IPS-20b (cell line): ENCODE results near the gene CSNK2A3.

Experiments
- H3K27ac ChIP-seq: one replicate; pipeline ENCODE4 v1.5.1; 2013; ENCODE audit warnings: low read length
- H3K27me3 ChIP-seq: 2 replicates; pipeline ENCODE4 v1.6.1; 2013; ENCODE audit warnings: mild to moderate bottlenecking, low read length, inconsistent platforms; ENCODE audit not compliant: insufficient read depth
- H3K36me3 ChIP-seq: 2 replicates; pipeline ENCODE4 v1.6.1; 2013; ENCODE audit warnings: low read depth, mild to moderate bottlenecking, inconsistent platforms, low read length, moderate library complexity; ENCODE audit not compliant: insufficient read depth
- H3K4me1 ChIP-seq: 2 replicates; pipeline ENCODE4 v1.6.1; 2013; ENCODE audit warnings: mild to moderate bottlenecking, control low read depth, inconsistent platforms, low read length, moderate library complexity; ENCODE audit not compliant: insufficient read depth
- H3K4me3 ChIP-seq: 2 replicates; pipeline ENCODE4 v1.5.1; 2013; ENCODE audit warnings: mild to moderate bottlenecking, low read length, inconsistent platforms
- H3K9ac ChIP-seq: 2 replicates; pipeline ENCODE4 v1.6.1; 2013; ENCODE audit warnings: low read depth, mild to moderate bottlenecking, inconsistent platforms, low read length, moderate library complexity
- H3K9me3 ChIP-seq: 2 replicates; pipeline ENCODE4 v1.6.1; 2013; ENCODE audit warnings: mild to moderate bottlenecking, low read depth, low read length, inconsistent platforms; ENCODE audit not compliant: insufficient read depth

The CSNK2A3 gene

DNA sequence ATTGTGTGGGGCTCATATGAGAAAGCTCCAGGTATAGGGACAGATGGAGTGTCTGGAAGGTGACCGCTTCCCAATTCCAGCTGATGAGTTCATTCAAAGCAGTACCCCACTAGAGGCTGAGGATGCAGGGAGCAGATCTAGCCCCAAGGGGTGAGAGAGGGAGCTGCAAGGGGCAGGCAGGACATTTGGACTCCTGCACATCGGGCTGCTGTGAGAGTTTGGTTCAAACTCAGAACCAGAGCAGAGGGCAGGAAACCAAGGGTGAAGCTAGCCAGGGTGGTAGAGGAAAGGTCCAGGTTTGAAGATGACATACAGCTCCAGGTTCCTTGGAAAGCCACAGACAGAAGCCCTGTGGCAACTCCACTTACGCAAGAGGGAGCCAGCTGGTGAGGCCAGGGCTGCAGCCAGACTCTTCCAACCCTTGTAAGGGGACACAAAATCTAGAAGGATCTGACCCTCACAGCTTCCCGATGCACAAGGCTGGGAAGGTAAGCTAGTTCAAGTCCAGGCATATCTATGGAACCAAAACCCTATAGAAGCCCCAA, 1.9 kb downstream of the CSNK2A3 start:
- H3K9ac ChIP-seq: no peak overlapping the region

DNA sequence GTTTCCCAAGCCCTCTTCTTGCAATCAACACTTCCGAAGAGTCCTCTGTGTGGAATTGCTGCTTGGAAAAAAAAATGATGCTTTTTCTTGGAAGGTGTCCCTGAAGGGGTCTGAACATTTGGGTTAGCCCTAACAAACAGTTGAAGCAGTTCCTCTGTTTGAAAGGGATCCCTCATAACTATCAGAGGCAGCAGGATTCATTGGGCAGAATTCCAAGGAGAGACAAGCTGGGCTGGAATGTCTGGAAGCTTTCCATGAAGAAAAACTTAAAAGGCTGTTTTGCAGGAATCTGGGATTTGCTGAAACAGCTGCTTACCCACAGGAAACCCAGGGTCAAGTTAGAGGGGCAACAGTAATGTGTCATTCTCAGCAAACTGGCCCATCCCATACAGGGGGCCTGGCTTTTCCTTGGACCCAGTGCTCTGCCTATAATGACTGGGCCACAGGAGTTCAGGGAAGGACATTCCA, 3.1 kb downstream of the CSNK2A3 start:
- H3K27ac ChIP-seq: no peak overlapping the region
- no peaks in the 10 kb centered on the region for H3K36me3 ChIP-seq
- no peaks in the 10 kb centered on the region for H3K27me3 ChIP-seq
- H3K4me1 ChIP-seq: no peaks in the 10 kb centered on the region
- no peak overlapping the region for H3K4me3 ChIP-seq
- no peaks in the 10 kb centered on the region for H3K9me3 ChIP-seq
- no peak overlapping the region for H3K9ac ChIP-seq

More for the DNA sequence above, 1.9 kb downstream of the CSNK2A3 start:
- Histone ChIP-seq H3K36me3 (no peaks in the 10 kb centered on the region), H3K27me3 (no peaks in the 10 kb centered on the region), H3K27ac (no peak overlapping the region), H3K4me3 (no peak overlapping the region), H3K9me3 (no peaks in the 10 kb centered on the region), H3K4me1 (no peaks in the 10 kb centered on the region)

DNA sequence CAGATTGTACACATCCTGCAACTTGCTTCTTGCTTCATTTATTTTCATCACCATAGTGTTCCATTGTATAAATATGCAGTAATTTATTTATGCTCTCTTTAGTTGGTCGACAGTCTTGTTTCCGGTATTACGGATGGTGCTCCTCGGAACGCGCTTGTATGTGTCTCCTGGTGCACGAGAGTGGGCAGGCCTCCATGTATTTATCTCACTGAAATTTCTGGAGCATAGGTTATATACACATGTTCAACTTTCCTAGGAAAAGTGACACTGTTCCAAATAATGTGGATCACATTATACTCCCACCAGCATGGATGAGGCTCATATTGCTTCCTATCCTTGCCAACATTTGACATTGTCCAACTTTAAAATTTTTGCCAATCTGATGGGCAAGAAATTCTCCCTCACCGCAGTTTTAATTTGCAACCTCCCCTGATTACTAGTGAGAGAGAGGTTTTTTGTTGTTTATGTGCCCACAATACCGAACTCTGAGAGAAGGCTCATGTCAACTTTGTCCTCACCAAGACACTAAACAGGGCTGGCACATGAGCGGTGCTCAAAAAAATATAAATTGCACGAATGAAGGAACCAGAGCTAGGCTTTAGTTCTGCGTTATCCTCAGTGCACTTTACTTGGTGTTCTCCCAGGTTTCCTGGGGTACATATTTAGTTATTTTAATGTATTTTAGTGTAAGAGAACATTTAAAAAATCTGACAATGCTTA, 3.8 kb downstream of the CSNK2A3 start:
- H3K27me3 ChIP-seq: no peaks in the 10 kb centered on the region
- H3K9me3 ChIP-seq: no peaks in the 10 kb centered on the region
- H3K27ac ChIP-seq: no peak overlapping the region
- H3K36me3 ChIP-seq: no peaks in the 10 kb centered on the region
- no peak overlapping the region for H3K4me3 ChIP-seq
- H3K9ac ChIP-seq: no peak overlapping the region
- H3K4me1 ChIP-seq: no peaks in the 10 kb centered on the region

DNA sequence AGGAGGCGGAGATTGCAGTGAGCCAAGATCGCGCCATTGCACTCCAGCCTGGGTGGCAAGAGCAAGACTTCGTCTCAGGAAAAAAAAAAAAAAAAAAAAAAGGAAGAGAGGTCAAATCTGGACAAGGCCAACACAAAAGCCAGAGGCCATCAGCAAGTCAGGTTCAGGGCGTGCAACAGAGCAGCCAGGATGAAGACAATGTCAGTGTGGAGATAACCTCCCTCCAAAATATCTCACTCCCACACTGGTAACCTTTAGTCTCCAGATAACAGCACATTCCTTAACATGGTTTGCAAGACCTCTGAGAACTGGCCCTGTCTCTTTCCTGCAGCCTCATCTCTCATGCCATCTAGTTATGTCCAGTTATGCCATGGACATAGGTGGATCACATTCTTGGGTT, 4.7 kb downstream of the CSNK2A3 start:
- no peak overlapping the region for H3K9ac ChIP-seq
- H3K9me3 ChIP-seq: no peaks in the 10 kb centered on the region
- H3K36me3 ChIP-seq: no peaks in the 10 kb centered on the region
- no peak overlapping the region for H3K4me3 ChIP-seq
- H3K27me3 ChIP-seq: no peaks in the 10 kb centered on the region
- no peak overlapping the region for H3K27ac ChIP-seq
- H3K4me1 ChIP-seq: no peaks in the 10 kb centered on the region

DNA sequence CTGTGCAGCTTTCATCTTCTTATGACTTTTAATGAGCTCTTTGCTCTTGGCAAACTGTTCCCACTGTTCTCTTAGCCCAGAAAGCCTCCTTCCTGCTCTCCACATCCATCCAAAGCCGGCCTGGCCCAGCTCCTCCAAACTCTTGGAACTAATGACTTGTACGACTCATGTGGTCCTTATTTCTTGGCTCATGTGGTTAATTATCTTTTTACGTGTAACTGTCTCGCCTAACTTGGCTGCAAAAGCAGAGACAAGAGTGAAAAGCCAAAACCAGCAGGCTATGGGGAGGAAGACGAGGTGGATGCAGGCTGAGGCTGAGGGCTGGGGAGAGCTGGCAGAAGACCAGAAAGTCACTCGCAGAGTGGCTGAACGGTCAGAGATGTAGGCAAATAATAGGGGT, 5.5 kb downstream of the CSNK2A3 start:
- Histone ChIP-seq H3K36me3 (no peaks in the 10 kb centered on the region), H3K4me1 (no peaks in the 10 kb centered on the region), H3K9me3 (no peaks in the 10 kb centered on the region), H3K27ac (no peak overlapping the region), H3K27me3 (no peaks in the 10 kb centered on the region), H3K9ac (no peak overlapping the region), H3K4me3 (no peak overlapping the region)

DNA sequence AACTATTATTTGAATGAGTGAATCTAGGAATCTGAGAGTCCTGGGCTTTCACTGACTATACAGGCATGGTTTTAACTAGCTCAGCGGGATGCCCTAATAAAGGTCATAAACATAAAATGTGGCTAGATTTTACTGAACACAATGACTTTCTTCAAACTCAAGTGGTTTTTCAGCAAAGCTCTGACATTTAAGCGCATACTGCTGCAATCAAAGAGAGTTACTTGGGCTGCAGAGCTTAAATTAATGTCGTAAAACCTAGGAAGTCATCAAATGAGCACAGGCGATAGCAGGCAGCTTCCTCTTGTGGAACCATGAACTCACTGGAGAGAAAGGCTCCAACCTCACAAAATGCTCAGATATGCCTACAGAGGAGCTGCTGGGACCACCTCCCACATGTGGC, 6.7 kb downstream of the CSNK2A3 start:
- Histone ChIP-seq H3K36me3 (no peaks in the 10 kb centered on the region), H3K9me3 (no peaks in the 10 kb centered on the region), H3K27ac (no peak overlapping the region), H3K9ac (no peak overlapping the region), H3K27me3 (no peaks in the 10 kb centered on the region), H3K4me3 (no peak overlapping the region), H3K4me1 (no peaks in the 10 kb centered on the region)

DNA sequence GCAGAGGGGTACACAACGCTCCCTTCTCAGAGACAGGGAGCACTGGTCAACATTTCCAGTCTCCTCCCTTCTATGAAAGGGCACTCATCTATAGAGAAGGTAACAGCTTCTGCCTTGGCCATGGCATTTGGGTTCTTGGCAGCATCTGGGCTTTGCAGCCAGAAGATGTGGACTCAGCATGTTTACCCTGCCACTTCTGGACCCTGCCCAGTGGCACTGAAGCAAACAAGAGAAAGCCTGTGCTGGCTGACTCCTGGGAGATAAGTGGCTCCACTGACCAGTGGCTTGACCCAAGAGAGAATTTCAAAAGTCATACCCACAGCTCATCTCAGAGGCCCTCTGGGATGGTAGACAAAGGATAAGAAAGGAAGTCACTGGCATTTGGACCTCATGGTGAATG, 8.0 kb downstream of the CSNK2A3 start:
- H3K9ac ChIP-seq: no peak overlapping the region
- no peaks in the 10 kb centered on the region for H3K36me3 ChIP-seq
- H3K4me1 ChIP-seq: no peaks in the 10 kb centered on the region
- no peaks in the 10 kb centered on the region for H3K9me3 ChIP-seq
- no peaks in the 10 kb centered on the region for H3K27me3 ChIP-seq
- no peak overlapping the region for H3K4me3 ChIP-seq
- H3K27ac ChIP-seq: no peak overlapping the region

DNA sequence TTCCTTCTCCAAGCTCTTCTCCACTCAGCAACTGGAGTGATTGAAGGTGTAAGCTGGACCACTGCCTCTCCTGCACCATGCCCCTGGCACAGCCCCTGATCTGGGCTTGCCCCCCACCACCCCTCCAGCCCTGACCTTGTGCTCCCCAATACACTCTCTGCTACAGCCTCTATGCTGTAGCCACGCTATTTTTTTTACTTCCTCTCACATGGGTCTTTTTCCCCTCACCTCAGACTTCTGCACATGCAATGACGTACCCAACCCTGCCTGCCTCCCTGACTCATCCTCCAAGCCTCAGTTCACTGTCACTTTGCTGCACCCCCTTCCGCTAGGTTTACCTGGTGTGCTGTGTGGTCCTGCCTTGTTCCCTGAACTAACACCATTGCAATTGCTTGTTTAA, 9.0 kb downstream of the CSNK2A3 start:
- no peaks in the 10 kb centered on the region for H3K9me3 ChIP-seq
- H3K4me1 ChIP-seq: no peaks in the 10 kb centered on the region
- no peaks in the 10 kb centered on the region for H3K27me3 ChIP-seq
- no peak overlapping the region for H3K27ac ChIP-seq
- H3K4me3 ChIP-seq: no peak overlapping the region
- H3K9ac ChIP-seq: no peak overlapping the region
- no peaks in the 10 kb centered on the region for H3K36me3 ChIP-seq

DNA sequence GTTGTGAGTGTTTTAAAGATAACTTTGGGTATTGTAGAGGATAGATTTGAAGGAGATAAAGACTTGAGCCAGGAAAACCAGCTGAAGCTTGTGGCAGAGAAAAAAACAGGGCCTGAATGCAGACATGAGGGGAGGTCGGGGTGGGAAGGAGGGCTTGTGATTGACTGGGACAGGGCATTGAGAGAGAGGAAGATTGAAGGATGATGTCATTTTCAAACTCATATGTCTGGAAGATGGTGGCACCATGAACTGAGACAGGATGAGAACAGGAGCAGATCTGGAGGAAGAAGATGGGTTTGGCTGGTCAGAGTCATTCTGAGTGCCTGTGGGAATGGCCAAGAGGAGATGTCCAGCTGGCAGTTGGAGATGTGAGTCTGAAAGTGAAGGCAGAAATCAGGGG, 14.7 kb downstream of the CSNK2A3 start:
- no peaks in the 10 kb centered on the region for H3K27me3 ChIP-seq
- no peak overlapping the region for H3K9ac ChIP-seq
- no peaks in the 10 kb centered on the region for H3K36me3 ChIP-seq
- no peak overlapping the region for H3K27ac ChIP-seq
- no peak overlapping the region for H3K4me3 ChIP-seq
- peaks cover 6% of the 10 kb centered on the region; the same call in 1 of the 2 replicates for H3K4me1 ChIP-seq
- no peaks in the 10 kb centered on the region for H3K9me3 ChIP-seq

DNA sequence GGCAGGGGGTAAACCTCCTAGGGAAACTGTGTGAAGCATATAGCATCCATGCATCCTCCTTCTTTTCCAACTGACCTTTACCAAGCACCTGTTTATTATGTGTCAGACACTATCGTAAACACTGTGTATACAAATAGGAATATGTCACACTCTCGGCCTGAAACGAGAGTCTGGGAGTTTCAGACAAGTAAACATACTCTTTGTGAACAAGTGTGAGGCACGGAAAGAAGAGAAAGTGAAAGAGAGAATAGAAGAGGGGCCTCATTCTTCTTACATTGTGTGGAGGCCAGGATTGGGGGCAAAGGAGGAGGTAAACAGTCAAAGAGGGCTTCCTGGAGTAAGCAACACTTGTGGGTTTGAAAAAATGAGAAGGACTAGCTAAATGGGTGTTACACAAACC, 16.4 kb downstream of the CSNK2A3 start:
- no peaks in the 10 kb centered on the region for H3K27me3 ChIP-seq
- no peak overlapping the region for H3K27ac ChIP-seq
- no peak overlapping the region for H3K4me3 ChIP-seq
- H3K36me3 ChIP-seq: no peaks in the 10 kb centered on the region
- peaks cover 14% of the 10 kb centered on the region for H3K4me1 ChIP-seq
- no peak overlapping the region for H3K9ac ChIP-seq
- no peaks in the 10 kb centered on the region for H3K9me3 ChIP-seq

DNA sequence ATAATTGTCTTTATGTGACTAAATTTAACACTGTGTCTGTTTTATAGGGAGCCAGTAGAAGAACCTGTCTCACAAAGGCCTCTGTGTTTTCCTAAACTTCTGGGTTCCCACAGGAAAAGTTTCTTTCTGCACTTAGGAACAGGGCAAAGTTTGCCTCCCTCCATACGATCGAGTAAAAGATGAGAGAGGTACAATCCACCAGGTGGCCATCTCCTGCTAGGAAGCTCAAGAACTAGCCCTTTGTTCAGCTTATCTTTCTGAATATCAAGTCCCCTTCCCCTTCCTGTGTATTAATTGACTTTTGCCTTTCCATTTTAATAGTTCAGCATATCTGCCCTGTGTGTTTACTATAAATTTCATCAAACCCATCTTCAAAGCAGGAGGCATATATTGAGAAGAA, 18.0 kb downstream of the CSNK2A3 start:
- Histone ChIP-seq H3K36me3 (no peaks in the 10 kb centered on the region), H3K9me3 (no peaks in the 10 kb centered on the region), H3K27ac (no peak overlapping the region), H3K9ac (no peak overlapping the region), H3K4me3 (no peak overlapping the region), H3K27me3 (no peaks in the 10 kb centered on the region), H3K4me1 (peaks cover 14% of the 10 kb centered on the region)

DNA sequence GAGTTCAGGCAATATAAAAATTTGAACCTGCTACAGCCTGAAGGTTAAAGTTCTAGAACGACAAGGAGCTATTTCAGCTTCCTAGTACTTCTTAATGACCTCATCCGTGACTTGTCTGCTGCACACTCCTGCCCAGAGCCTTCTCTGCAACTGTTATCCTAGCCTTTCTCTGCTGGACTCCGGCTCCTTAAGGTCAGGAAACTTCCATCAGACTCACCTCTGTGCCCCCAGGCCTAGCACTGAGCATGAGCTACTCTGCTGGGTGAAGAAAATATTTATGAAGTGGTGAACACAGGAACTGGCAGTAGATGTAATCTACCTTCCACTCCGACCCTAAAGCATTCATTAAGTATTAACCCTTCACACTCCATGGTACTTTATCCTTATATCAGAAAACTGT, 18.4 kb downstream of the CSNK2A3 start:
- Histone ChIP-seq H3K27ac (no peak overlapping the region), H3K9me3 (no peaks in the 10 kb centered on the region)

More for the DNA sequence above, 18.4 kb downstream of the CSNK2A3 start:
- Histone ChIP-seq H3K4me3 (no peak overlapping the region), H3K27me3 (no peaks in the 10 kb centered on the region), H3K4me1 (peaks cover 14% of the 10 kb centered on the region), H3K9ac (no peak overlapping the region), H3K36me3 (no peaks in the 10 kb centered on the region)
